ENCODE data around the gene CD3D.
A peak's percentile ranks its signal among the peaks of the same experiment; 100 is the strongest.

Gene CD3D

DNA sequence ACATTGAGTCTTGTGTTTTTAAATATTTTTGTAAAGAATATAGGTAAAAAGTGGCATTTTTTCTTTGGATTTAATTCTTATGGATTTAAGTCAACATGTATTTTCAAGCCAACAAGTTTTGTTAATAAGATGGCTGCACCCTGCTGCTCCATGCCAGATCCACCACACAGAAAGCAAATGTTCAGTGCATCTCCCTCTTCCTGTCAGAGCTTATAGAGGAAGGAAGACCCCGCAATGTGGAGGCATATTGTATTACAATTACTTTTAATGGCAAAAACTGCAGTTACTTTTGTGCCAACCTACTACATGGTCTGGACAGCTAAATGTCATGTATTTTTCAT, 38.3 kb downstream of the CD3D start:
- DNase-seq (ENCODE audit: low spot score), result no peak

DNA sequence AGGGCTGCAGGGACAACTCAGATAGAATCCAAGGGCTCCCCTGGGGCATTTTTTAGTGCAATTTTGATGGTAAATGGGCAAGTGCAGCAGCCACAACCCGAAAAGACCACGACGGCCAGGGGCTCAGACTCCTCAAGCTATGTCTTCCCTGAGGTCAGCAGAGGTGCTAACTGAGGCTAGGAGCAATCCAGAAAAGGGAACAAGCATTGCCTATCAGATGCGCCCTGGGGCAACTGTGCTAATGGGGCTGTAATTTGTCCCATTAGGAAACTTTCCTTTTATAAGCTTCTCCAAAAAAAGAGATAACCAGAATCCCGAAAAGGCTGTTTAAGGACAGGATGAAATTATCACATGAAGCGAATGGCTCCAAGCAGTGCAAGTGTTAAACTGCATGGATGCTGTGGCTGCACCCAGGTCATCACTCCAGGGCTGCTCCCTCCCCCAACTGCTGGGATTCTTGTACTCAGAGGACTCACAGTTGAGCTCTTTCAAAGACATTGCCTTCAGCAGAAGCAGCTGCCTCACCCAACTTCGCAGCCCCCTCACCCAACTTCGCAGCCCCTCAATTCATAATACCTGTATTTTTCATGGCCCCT, 40.8 kb downstream of the CD3D start:
- no peak for DNase-seq (ENCODE audit: low spot score)

DNA sequence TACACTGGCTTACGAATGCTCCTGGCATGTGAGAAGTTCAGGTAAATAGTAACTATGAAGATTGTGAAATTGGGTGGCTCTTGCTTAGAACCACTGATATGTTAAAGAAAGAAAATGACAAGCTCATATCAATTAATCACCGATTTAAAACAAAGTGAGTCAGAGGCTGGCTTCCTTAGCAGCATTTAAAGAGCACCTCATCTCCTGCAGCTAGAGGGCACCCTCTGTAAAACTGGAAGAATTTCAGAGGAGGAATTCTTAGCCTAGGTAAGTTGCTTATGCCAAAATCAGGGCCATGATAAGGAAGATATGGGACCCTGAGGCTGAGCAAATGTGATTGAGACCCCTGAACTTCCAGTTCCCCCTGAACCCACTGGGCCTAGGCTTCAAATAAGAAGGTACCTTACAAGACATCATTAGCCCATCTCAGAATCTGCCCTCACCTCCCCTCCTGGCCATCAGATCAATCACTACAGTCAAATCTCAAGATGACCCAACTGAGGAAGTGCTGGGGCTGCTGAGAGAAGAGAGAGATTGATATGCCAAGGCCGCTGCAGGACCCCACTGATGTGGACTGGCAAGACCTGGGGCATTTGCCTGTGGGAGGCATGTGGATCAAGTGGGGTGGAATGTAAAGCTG, 46.6 kb downstream of the CD3D start:
- DNase-seq (ENCODE audit: low spot score), result no peak

DNA sequence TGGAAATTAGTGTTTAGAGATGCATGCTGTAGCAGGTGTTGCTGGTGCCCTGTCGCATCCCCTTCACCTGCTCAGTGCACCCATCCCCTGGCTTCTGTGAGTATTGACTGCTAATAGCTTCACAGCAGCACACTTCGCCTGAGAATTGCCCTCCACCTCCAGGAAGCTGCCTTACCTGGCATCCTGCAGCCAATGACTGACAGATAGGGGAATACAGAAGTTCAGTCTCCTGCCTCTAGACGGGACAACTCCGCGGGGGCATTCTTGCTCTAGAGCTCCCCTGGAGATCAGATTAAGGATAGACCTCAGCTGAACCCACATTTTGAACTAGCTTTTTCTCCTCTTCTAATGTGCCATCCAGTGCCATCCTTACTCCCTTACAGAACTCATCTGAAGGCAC, 47.3 kb downstream of the CD3D start:
- peak; percentile 19 for DNase-seq (ENCODE audit: low spot score)

DNA sequence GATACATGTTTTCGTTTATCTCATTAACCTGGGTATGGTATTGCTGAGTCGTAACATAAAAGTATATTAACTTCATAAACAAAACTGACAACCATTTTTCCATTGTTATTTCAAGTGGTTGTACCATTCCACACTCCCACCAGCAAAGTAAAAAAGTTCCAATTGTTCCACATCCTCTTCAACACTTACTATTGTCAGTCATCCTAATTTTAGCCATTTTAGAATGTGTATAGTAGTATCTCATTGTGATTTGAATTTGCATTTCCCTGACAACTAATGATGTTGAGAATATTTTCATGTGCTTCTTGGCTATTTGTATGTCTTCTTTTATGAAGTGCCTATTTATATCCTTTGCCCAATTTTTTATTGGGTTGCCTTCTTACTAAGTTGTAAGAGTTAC, 48.5 kb downstream of the CD3D start:
- no peak for DNase-seq (ENCODE audit: low spot score)

DNA sequence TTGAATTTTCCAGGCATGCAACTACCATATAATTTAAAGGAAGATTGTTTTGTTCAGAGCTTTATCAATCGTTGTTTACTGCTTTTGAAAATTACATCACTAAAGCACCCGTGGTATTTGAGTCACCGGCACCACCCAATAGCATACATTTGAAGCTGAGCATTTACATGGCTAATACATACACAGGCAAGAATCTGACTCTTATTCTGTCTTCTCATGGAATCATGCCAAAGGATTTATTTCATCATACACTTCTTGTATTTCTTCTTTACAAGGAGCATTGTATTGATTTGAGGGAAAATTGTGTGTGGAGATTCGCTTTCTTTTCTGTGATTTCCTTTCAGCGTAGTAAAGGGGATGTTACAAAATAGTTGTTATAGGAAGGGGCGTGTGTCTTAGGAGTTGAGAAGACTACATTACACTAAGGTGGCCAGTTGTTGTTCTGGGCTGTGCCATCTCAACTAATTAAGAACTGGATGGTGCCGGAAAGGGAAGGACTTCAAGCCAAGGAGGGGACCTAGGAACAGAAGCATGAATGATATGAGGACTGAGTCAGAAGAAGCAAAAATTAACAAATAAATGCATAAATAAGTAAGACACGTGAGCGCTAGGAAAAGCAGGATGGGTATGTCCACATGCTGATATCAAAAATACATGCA, 50.9 kb downstream of the CD3D start:
- no peak for DNase-seq (ENCODE audit: low spot score)

DNA sequence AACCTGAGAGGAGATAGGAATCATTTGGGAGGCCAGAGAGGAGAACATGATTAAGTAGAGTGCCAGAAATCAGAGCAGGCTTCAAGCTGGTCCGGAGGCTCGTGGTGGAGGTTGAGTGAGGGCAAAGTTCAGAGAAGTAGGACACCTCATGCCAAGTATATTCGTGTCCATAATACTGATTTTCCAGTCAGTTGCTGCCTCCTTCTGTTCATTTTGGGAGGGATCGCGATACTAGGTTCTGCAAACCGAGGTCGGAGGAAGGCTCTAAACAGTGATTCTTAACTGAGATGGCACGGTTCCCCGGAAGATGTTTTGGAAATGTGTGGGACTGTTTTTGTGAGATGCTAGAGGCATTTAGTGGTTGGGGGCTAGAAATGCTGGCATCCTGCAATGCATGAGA, 51.6 kb downstream of the CD3D start:
- DNase-seq (ENCODE audit: low spot score), result no peak

DNA sequence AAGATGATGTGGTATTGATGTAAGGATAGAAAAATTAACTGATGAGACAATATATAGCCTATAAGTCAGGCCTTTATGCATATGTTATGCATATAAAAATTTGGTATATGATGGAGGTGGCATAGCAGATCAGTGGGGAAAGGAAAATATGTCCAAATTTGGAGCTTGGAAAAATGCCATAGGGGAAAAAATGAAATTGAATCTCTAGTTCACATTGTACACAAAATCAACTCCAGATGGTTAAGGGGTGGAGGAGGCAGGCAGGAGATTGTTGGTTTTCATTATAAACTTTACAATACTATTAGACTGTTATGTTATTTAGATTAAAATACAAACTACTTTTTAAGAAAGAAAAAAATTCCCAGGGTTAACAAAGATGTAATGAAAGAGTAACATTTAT, 53.1 kb downstream of the CD3D start:
- DNase-seq (ENCODE audit: low spot score), result no peak

Data from germinal center (tissue), 1 donor.